Panc1 (cell line): ENCODE measurements around the gene OSCAR. TPM values are rescaled to one million over a fixed set of nuclear protein-coding genes. Genes with fewer than 3 reads are reported as not detected.

Experiments used
- ATAC-seq: fragments of 200-7000 bp; cut with Tn5 transposase; 2 replicates; pipeline ENCODE4 v1.9.1; 2020; ENCODE audit warnings: mild to moderate bottlenecking, moderate library complexity
- BruUV-seq: library from RNA; stranded (reverse); fragments of 400-500 nt; replicated peaks from 2 replicates; lab custom pipeline; 2021; lab: Mats Ljungman, UMichigan
- CTCF ChIA-PET: fragments of 300-600 bp; sonication (Branson Sonifier 250); formaldehyde crosslinking; loops from one replicate; lab custom pipeline; 2022; ENCODE audit warnings: antibody characterized with exemption; lab: Charles Lee
- POLR2A ChIA-PET: fragments of 300-600 bp; sonication (Branson Sonifier 250); formaldehyde crosslinking; loops from one replicate; lab custom pipeline; 2022; ENCODE audit warnings: antibody characterized with exemption; lab: Charles Lee
- DNase-seq: peaks from one replicate; pipeline ENCODE4 v3.0.0-alpha.2; 2010; ENCODE audit warnings: low read depth, low spot score
- H3K27ac ChIP-seq: 2 replicates; pipeline ENCODE4 v1.5.1; 2011; ENCODE audit warnings: mild to moderate bottlenecking, low read length, inconsistent platforms
- H3K27me3 ChIP-seq: fragments of 200-500 bp; sonication (Bioruptor generic); 2 replicates; pipeline ENCODE4 v1.6.0; 2014; ENCODE audit warnings: low read length, inconsistent platforms; ENCODE audit not compliant: control insufficient read depth, insufficient read depth
- H3K36me3 ChIP-seq: fragments of 200-500 bp; sonication (Bioruptor generic); 2 replicates; pipeline ENCODE4 v1.5.1; 2014; ENCODE audit warnings: inconsistent platforms, mild to moderate bottlenecking, low read length, moderate library complexity; ENCODE audit not compliant: control insufficient read depth, insufficient read depth
- H3K4me1 ChIP-seq: 2 replicates; pipeline ENCODE4 v1.5.1; 2011; ENCODE audit warnings: inconsistent platforms, mild to moderate bottlenecking, low read length, moderate library complexity; ENCODE audit not compliant: control insufficient read depth, insufficient read depth
- H3K4me3 ChIP-seq, 2 experiments: 2 replicates each; pipeline ENCODE4 v1.5.1; 2011 to 2012; ENCODE audit warnings: low read depth in 2 of 2, low read length in 2 of 2, mild to moderate bottlenecking in 2 of 2, inconsistent platforms in 1 of 2, moderate library complexity in 1 of 2
- H3K9me3 ChIP-seq: fragments of 200-500 bp; sonication (Bioruptor generic); 2 replicates; pipeline ENCODE4 v1.5.1; 2014; ENCODE audit warnings: low read depth, mild to moderate bottlenecking, inconsistent platforms, low read length, moderate library complexity; ENCODE audit not compliant: control insufficient read depth, insufficient read depth
- POLR2AphosphoS5 ChIP-seq: IDR thresholded peaks from 2 replicates; pipeline ENCODE4 v1.6.1; 2012; ENCODE audit warnings: mild to moderate bottlenecking, low read depth, low read length, moderate library complexity
- SIN3A ChIP-seq: IDR thresholded peaks from 2 replicates; pipeline ENCODE4 v1.6.1; 2012; ENCODE audit warnings: low read depth, mild to moderate bottlenecking, low read length, moderate library complexity, borderline replicate concordance; ENCODE audit not compliant: insufficient read depth
- TCF7L2 ChIP-seq: IDR thresholded peaks from 2 replicates; pipeline ENCODE4 v1.6.1; 2011; ENCODE audit warnings: mild to moderate bottlenecking, low read depth, low read length, inconsistent platforms
- in situ Hi-C: cut with HindIII; loops from 2 replicates; pipeline ENCODE4 v1.10.0; 2016; ENCODE audit warnings: low sequenced_read_pairs, low pct_unique_long_range_greater_than_20kb
- intact Hi-C: fragments of 100-400 bp; cut with micrococcal nuclease; formaldehyde crosslinking; loops from one replicate; pipeline ENCODE4 v1.10.0; 2022; ENCODE audit not compliant: unreplicated experiment
- total RNA-seq: library from RNA; stranded (reverse); gene quantifications from one replicate; pipeline ENCODE4 v1.2.1, GENCODE V29; 2021; ENCODE audit not compliant: unreplicated experiment
- TF ChIP-seq, protein P1 (sequence below), 2 experiments: IDR thresholded peaks; 2 replicates each; pipeline ENCODE4 v1.6.1; 2011 to 2012; ENCODE audit warnings: low read depth in 2 of 2, control low read depth in 1 of 2, low read length in 1 of 2, mild to moderate bottlenecking in 1 of 2, moderate library complexity in 1 of 2; ENCODE audit not compliant: insufficient read depth in 1 of 2
- TF ChIP-seq, protein P2 (sequence below): fragments of 450-650 bp; IDR thresholded peaks from 2 replicates; pipeline ENCODE4 v1.5.1; 2017; ENCODE audit warnings: mild to moderate bottlenecking

Gene OSCAR
- total RNA-seq, 1 experiment from 2014 or later: 6.8 TPM

DNA sequence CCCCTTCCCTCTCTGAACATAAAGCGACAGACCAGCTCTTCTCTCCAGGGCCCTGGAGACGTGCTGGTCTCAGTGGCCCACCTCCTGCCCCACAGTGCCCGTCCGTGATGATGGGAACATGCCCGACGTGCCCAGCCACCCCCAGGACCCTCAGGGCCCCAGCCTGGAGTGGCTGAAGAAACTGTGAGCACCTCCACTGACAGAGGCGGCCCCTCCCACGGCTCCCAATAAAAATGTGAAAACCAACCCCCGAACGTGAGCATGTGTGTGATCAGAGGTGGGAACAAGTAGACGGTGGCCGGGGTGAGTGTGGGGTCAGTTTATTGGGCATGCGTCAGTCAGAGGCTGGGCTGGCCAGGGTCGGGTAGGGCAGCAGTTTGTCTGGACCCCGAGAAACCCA, 6.1 kb upstream of the OSCAR start:
- DNase-seq: no peak
- H3K4me3 ChIP-seq: no peak overlapping the region
- CTCF ChIA-PET: no interaction called here

DNA sequence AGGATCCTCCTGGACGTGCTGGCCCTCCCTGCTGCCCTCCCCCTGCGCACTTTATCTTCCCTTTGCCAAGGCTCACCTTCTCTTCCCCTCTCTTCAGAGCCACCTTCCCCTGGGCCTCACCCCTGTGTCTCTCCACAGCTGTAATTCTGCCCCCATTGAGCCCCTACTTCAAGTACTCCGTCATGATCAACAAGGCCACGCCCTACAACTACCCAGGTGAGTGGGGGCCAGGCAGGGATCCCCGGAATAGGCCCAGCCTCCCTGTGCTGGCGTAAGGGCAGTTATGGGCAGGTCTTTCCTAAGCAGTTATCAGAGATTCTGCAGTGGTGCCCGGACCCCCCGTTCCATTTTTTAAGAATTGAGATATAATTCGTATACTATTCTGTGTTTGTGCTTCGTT, 5.2 kb upstream of the OSCAR start:
- no peak for ATAC-seq
- 0 out of 2 replicates have a peak, but pooled peaks cover 13% of the 10 kb centered on the region for H3K4me1 ChIP-seq
- intact Hi-C loops: no loop called here
- in situ Hi-C loops: no loop called here
- H3K9me3 ChIP-seq: no peaks in the 10 kb centered on the region
- no peaks in the 10 kb centered on the region for H3K27me3 ChIP-seq
- no peak for DNase-seq
- H3K27ac ChIP-seq: no peak overlapping the region
- no peaks in the 10 kb centered on the region; the same call in 1 of the 2 replicates for H3K36me3 ChIP-seq
- no peak overlapping the region for H3K4me3 ChIP-seq
- POLR2A ChIA-PET: no interaction called here
- BruUV-seq: no TSS peak
- CTCF ChIA-PET: no interaction called here
- TF ChIP-seq, protein P1, sequence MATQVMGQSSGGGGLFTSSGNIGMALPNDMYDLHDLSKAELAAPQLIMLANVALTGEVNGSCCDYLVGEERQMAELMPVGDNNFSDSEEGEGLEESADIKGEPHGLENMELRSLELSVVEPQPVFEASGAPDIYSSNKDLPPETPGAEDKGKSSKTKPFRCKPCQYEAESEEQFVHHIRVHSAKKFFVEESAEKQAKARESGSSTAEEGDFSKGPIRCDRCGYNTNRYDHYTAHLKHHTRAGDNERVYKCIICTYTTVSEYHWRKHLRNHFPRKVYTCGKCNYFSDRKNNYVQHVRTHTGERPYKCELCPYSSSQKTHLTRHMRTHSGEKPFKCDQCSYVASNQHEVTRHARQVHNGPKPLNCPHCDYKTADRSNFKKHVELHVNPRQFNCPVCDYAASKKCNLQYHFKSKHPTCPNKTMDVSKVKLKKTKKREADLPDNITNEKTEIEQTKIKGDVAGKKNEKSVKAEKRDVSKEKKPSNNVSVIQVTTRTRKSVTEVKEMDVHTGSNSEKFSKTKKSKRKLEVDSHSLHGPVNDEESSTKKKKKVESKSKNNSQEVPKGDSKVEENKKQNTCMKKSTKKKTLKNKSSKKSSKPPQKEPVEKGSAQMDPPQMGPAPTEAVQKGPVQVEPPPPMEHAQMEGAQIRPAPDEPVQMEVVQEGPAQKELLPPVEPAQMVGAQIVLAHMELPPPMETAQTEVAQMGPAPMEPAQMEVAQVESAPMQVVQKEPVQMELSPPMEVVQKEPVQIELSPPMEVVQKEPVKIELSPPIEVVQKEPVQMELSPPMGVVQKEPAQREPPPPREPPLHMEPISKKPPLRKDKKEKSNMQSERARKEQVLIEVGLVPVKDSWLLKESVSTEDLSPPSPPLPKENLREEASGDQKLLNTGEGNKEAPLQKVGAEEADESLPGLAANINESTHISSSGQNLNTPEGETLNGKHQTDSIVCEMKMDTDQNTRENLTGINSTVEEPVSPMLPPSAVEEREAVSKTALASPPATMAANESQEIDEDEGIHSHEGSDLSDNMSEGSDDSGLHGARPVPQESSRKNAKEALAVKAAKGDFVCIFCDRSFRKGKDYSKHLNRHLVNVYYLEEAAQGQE (IDR thresholded peaks at IDR 0.05; ENCODE audit: insufficient read depth in 1 of 2, low read depth in 2 of 2, low read length in 1 of 2): no peak
- TF ChIP-seq, protein P2, sequence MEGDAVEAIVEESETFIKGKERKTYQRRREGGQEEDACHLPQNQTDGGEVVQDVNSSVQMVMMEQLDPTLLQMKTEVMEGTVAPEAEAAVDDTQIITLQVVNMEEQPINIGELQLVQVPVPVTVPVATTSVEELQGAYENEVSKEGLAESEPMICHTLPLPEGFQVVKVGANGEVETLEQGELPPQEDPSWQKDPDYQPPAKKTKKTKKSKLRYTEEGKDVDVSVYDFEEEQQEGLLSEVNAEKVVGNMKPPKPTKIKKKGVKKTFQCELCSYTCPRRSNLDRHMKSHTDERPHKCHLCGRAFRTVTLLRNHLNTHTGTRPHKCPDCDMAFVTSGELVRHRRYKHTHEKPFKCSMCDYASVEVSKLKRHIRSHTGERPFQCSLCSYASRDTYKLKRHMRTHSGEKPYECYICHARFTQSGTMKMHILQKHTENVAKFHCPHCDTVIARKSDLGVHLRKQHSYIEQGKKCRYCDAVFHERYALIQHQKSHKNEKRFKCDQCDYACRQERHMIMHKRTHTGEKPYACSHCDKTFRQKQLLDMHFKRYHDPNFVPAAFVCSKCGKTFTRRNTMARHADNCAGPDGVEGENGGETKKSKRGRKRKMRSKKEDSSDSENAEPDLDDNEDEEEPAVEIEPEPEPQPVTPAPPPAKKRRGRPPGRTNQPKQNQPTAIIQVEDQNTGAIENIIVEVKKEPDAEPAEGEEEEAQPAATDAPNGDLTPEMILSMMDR: no peak
- TF ChIP-seq POLR2AphosphoS5 (no peak), TCF7L2 (no peak), SIN3A (no peak)

More for the DNA sequence above, 6.1 kb upstream of the OSCAR start:
- no peaks in the 10 kb centered on the region for H3K9me3 ChIP-seq
- intact Hi-C loops: no loop called here
- no peaks in the 10 kb centered on the region for H3K27me3 ChIP-seq
- H3K4me1 ChIP-seq: 0 out of 2 replicates have a peak, but pooled peaks cover 13% of the 10 kb centered on the region
- in situ Hi-C loops: no loop called here
- no peaks in the 10 kb centered on the region; the same call in 1 of the 2 replicates for H3K36me3 ChIP-seq
- ATAC-seq: no peak
- no peak overlapping the region for H3K27ac ChIP-seq
- BruUV-seq: no TSS peak
- POLR2A ChIA-PET: interaction anchor here (0.6 kb wide), 1 partner anchor 313 kb away, joined by 4 read pairs; no protein-coding TSS in a partner anchor
- TF ChIP-seq TCF7L2 (no peak), POLR2AphosphoS5 (no peak), SIN3A (no peak)
- TF ChIP-seq, protein P1 (IDR thresholded peaks at IDR 0.05; ENCODE audit: insufficient read depth in 1 of 2, low read depth in 2 of 2, low read length in 1 of 2): no peak
- TF ChIP-seq, protein P2: no peak
